Measurements from ENCODE around the gene ZNF565. TPM values are rescaled to one million over a fixed set of nuclear protein-coding genes. Genes with fewer than 3 reads are reported as not detected.
"Not testable (repeated sequence)": the region's sequence is repeated elsewhere in the genome, so short reads cannot be mapped to it uniquely, and the experiment has no call there.

ZNF565 gene
- total RNA-seq, 1 experiment from 2014 or later: 3.0 TPM

DNA sequence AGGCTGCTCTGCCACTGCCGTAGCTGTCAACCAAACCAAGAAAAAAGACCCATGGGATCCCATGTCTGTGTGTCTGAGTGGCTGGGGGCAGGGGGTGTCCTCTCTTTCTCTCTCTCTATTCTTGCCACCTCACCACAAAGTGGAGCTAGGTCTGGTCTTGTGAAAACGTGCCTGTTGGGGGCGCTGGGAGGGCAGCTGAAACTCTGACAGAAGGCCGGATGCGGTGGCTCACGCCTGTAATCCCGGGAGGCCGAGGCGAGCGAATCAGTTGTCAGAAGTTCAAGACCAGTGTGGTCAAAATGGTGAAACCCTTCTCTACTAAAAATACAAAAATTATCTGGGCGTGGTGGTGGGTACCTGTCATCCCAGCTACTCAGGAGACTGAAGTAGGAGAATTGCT is 29.6 kb upstream of the ZNF565 start:
- Histone ChIP-seq H3K4me2 (ENCODE audit: low read length) (no peak overlapping the region), H2AFZ (ENCODE audit: low read length) (no peak overlapping the region), H4K20me1 (ENCODE audit: low read length) (no peaks in the 10 kb centered on the region), H3K79me2 (ENCODE audit: low read length) (no peaks in the 10 kb centered on the region), H3K27me3 (ENCODE audit: low read length) (no peaks in the 10 kb centered on the region), H3F3A (ENCODE audit: low read length, unreplicated experiment) (no peaks in the 10 kb centered on the region), H3K9ac (ENCODE audit: low read length) (no peak overlapping the region), H3K36me3 (ENCODE audit: low read depth, low read length) (peaks cover under 1% of the 10 kb centered on the region; the same call in 1 of the 2 replicates), H3K9me3 (ENCODE audit: low read length) (no peaks in the 10 kb centered on the region), H3K4me1 (ENCODE audit: insufficient read depth, low read length) (no peaks in the 10 kb centered on the region), H3K9me2 (replicated peaks; ENCODE audit: low read length) (no peaks in the 10 kb centered on the region), H3K4me3 (ENCODE audit: low read length) (no peak overlapping the region), H3K27ac (ENCODE audit: low read length) (no peak overlapping the region)
- no peak for TF ChIP-seq EZH2phosphoT487 (IDR thresholded peaks at IDR 0.05; ENCODE audit: borderline replicate concordance, low read length)
- TF ChIP-seq, protein P1, sequence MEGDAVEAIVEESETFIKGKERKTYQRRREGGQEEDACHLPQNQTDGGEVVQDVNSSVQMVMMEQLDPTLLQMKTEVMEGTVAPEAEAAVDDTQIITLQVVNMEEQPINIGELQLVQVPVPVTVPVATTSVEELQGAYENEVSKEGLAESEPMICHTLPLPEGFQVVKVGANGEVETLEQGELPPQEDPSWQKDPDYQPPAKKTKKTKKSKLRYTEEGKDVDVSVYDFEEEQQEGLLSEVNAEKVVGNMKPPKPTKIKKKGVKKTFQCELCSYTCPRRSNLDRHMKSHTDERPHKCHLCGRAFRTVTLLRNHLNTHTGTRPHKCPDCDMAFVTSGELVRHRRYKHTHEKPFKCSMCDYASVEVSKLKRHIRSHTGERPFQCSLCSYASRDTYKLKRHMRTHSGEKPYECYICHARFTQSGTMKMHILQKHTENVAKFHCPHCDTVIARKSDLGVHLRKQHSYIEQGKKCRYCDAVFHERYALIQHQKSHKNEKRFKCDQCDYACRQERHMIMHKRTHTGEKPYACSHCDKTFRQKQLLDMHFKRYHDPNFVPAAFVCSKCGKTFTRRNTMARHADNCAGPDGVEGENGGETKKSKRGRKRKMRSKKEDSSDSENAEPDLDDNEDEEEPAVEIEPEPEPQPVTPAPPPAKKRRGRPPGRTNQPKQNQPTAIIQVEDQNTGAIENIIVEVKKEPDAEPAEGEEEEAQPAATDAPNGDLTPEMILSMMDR (conservative IDR thresholded peaks at IDR 0.05; ENCODE audit: low read depth, low read length): no peak
- TF ChIP-seq EZH2 (IDR thresholded peaks at IDR 0.05; ENCODE audit: low read length, unreplicated experiment): no peak
- intact Hi-C loops (cut with micrococcal nuclease): no loop called here
- no TSS peak for BruUV-seq (replicated peaks)
- no peak for ATAC-seq
- ChIA-PET POLR2A (ENCODE audit: unreplicated experiment) (no interaction called here), CTCF (no interaction called here)
- DNase-seq: no peak

DNA sequence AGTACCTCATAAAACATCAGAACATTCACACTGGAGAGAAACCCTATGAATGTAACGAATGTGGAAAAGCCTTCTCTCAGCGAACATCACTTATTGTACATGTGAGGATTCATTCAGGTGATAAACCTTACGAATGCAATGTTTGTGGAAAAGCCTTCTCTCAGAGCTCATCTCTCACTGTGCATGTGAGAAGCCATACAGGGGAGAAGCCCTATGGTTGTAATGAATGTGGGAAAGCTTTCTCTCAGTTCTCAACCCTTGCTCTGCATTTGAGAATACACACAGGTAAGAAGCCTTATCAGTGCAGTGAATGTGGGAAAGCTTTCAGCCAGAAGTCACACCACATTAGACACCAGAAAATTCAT is 22.5 kb upstream of the ZNF565 start:
- Histone ChIP-seq H2AFZ (ENCODE audit: low read length) (no peak overlapping the region), H3K79me2 (ENCODE audit: low read length) (no peaks in the 10 kb centered on the region), H3K36me3 (ENCODE audit: low read depth, low read length) (peaks cover 61% of the 10 kb centered on the region), H3K27ac (ENCODE audit: low read length) (no peak overlapping the region), H3K9me3 (ENCODE audit: low read length) (no peaks in the 10 kb centered on the region), H3K4me1 (ENCODE audit: insufficient read depth, low read length) (no peaks in the 10 kb centered on the region), H3K27me3 (ENCODE audit: low read length) (no peaks in the 10 kb centered on the region), H4K20me1 (ENCODE audit: low read length) (no peaks in the 10 kb centered on the region), H3K9ac (ENCODE audit: low read length) (no peak overlapping the region), H3K9me2 (replicated peaks; ENCODE audit: low read length) (no peaks in the 10 kb centered on the region), H3F3A (ENCODE audit: low read length, unreplicated experiment) (no peaks in the 10 kb centered on the region), H3K4me2 (ENCODE audit: low read length) (no peak overlapping the region), H3K4me3 (ENCODE audit: low read length) (no peak overlapping the region)
- CTCF ChIA-PET: no interaction called here
- DNase-seq (no peak), ATAC-seq (no peak)
- intact Hi-C loops (cut with micrococcal nuclease): no loop called here
- TF ChIP-seq EZH2 (IDR thresholded peaks at IDR 0.05; ENCODE audit: low read length, unreplicated experiment) (no peak), EZH2phosphoT487 (IDR thresholded peaks at IDR 0.05; ENCODE audit: borderline replicate concordance, low read length) (no peak)
- TF ChIP-seq, protein P1 (conservative IDR thresholded peaks at IDR 0.05; ENCODE audit: low read depth, low read length): no peak
- BruUV-seq (replicated peaks): no TSS peak
- POLR2A ChIA-PET (ENCODE audit: unreplicated experiment): no interaction called here

DNA sequence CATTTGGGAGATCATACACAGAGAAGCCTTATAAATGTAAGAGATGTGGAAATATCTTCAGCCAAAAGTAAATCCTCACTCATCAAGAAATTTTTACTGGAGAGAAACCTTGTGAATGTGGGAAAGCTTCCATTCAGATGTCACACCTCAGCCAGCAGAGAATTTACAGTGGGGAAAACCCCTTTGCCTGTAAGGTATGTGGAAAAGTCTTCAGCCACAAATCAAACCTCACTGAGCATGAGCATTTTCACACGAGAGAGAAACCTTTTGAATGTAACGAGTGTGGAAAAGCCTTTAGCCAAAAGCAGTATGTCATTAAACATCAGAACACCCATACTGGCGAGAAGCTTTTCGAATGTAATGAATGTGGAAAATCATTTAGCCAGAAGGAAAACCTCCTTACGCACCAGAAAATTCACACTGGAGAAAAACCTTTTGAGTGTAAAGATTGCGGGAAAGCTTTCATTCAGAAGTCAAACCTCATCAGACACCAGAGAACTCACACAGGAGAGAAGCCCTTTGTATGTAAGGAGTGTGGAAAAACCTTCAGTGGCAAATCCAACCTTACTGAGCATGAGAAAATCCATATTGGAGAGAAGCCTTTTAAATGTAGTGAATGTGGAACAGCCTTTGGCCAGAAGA is 22.0 kb upstream of the ZNF565 start:
- no peak for TF ChIP-seq EZH2 (IDR thresholded peaks at IDR 0.05; ENCODE audit: low read length, unreplicated experiment)
- H3K9me2 ChIP-seq (replicated peaks; ENCODE audit: low read length): no peaks in the 10 kb centered on the region
- H3K79me2 ChIP-seq (ENCODE audit: low read length): no peaks in the 10 kb centered on the region
- peaks cover 65% of the 10 kb centered on the region for H3K36me3 ChIP-seq (ENCODE audit: low read depth, low read length)
- H3K4me1 ChIP-seq (ENCODE audit: insufficient read depth, low read length): no peaks in the 10 kb centered on the region
- no peak overlapping the region for H2AFZ ChIP-seq (ENCODE audit: low read length)
- no peak for ATAC-seq
- no peak overlapping the region for H3K4me2 ChIP-seq (ENCODE audit: low read length)
- no peak overlapping the region for H3K27ac ChIP-seq (ENCODE audit: low read length)
- H4K20me1 ChIP-seq (ENCODE audit: low read length): no peaks in the 10 kb centered on the region
- CTCF ChIA-PET: no interaction called here
- H3K9ac ChIP-seq (ENCODE audit: low read length): no peak overlapping the region
- no peaks in the 10 kb centered on the region for H3K9me3 ChIP-seq (ENCODE audit: low read length)
- BruUV-seq (replicated peaks): no TSS peak
- POLR2A ChIA-PET (ENCODE audit: unreplicated experiment): no interaction called here
- no peak for DNase-seq
- intact Hi-C loops (cut with micrococcal nuclease): no loop called here
- H3K4me3 ChIP-seq (ENCODE audit: low read length): no peak overlapping the region; the same call in 1 of the 2 replicates
- no peaks in the 10 kb centered on the region for H3K27me3 ChIP-seq (ENCODE audit: low read length)
- no peaks in the 10 kb centered on the region for H3F3A ChIP-seq (ENCODE audit: low read length, unreplicated experiment)

DNA sequence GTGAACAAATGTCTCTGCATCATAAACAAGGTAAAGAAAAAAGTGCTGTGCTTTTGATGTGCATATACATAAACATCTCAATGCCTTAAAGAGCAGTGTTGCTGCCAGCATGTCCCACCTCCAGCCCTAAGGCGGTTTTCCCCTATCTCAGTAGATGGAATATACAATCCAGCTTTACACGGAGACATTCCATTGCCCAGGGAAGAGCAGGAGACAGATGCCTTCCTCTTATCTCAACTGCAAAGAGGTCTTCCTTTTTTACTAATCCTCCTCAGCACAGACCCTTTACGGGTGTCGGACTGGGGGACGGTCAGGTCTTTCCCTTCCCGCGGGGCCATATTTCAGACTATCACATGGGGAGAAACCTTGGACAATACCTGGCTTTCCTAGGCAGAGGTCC is 19.2 kb upstream of the ZNF565 start:
- H2AFZ ChIP-seq (ENCODE audit: low read length); H3K27me3 ChIP-seq (ENCODE audit: low read length); H3K79me2 ChIP-seq (ENCODE audit: low read length); H3K9me3 ChIP-seq (ENCODE audit: low read length); H3F3A ChIP-seq (ENCODE audit: low read length, unreplicated experiment); H3K4me1 ChIP-seq (ENCODE audit: insufficient read depth, low read length); H3K27ac ChIP-seq (ENCODE audit: low read length); H3K4me2 ChIP-seq (ENCODE audit: low read length); CTCF ChIA-PET; POLR2A ChIA-PET (ENCODE audit: unreplicated experiment); intact Hi-C loops (cut with micrococcal nuclease); DNase-seq; H3K9ac ChIP-seq (ENCODE audit: low read length); H3K9me2 ChIP-seq (replicated peaks; ENCODE audit: low read length); ATAC-seq; BruUV-seq (replicated peaks); H3K4me3 ChIP-seq (ENCODE audit: low read length); H4K20me1 ChIP-seq (ENCODE audit: low read length): not testable (repeated sequence)
- H3K36me3 ChIP-seq (ENCODE audit: low read depth, low read length): peaks cover 81% of the 10 kb centered on the region

Data from PC-3 (cell line).